Measurements from ENCODE around the gene RGS18. TPM values are rescaled to one million over a fixed set of nuclear protein-coding genes. Genes with fewer than 3 reads are reported as not detected.
A peak's percentile ranks its signal among the peaks of the same experiment; 100 is the strongest.

Gene RGS18, protein sequence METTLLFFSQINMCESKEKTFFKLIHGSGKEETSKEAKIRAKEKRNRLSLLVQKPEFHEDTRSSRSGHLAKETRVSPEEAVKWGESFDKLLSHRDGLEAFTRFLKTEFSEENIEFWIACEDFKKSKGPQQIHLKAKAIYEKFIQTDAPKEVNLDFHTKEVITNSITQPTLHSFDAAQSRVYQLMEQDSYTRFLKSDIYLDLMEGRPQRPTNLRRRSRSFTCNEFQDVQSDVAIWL
- not detected in 2 replicates for total RNA-seq (2011; cell fraction: chromatin; rRNA removed; ENCODE audit: low replicate concordance)
- total RNA-seq (2011; cell fraction: nucleolus; rRNA removed) = not detected in 2 replicates
- not detected in 2 replicates for total RNA-seq (2011; cell fraction: nucleoplasm; rRNA removed)
- total RNA-seq (2014; rRNA removed) (not detected in 2 replicates), total RNA-seq (2014; rRNA removed; fragmentation: Illumina TruSeq; extraction: Trizol) (0.10 TPM in 1 of 2 replicates, not detected in the other), total RNA-seq (2015; rRNA removed; fragmentation: Illumina TruSeq; extraction: Trizol) (0.11 and 0.19 TPM in 2 replicates), total RNA-seq (2021) (not detected in 2 replicates), polyA plus RNA-seq (2011; rRNA removed) (0.06 TPM in 1 of 2 replicates, not detected in the other), polyA plus RNA-seq (2014; fragmentation: Illumina TruSeq; extraction: Trizol) (0.04 and 0.08 TPM in 2 replicates), polyA plus RNA-seq (2014; fragmentation: Nextera tagmentation; extraction: Ambion mirVana) (under 1 TPM in 1 of 2 experiments, not detected in 1; 0.03 TPM), polyA plus RNA-seq (2014; rRNA removed) (not detected in 2 replicates), polyA minus RNA-seq (2011; rRNA and poly(A)+ RNA removed) (0.12 TPM in 1 of 2 replicates, not detected in the other), Bru-seq, nascent RNA (percentile 16 among the genes with signal in this experiment), BruChase-seq, experiment 1, labeled RNA remaining after a 2-hour chase (percentile 12 among the genes with signal in this experiment), BruChase-seq, experiment 2, labeled RNA remaining after a 6-hour chase (percentile 11 among the genes with signal in this experiment)
- 0.03 TPM in 1 of 2 replicates, not detected in the other for polyA plus RNA-seq (2011; cell fraction: cytosol; rRNA removed)
- not detected in 2 replicates for polyA plus RNA-seq (2011; cell fraction: nucleus; rRNA removed)
- 0.07 and 0.09 TPM in 2 replicates for polyA plus RNA-seq (2012)
- polyA minus RNA-seq (2011; cell fraction: cytosol; rRNA and poly(A)+ RNA removed) = not detected in 2 replicates
- polyA minus RNA-seq (2011; cell fraction: nucleus; rRNA and poly(A)+ RNA removed) = 0.22 TPM in 1 of 2 replicates, not detected in the other
- long read RNA-seq, experiment 1 = 0 reads
- long read RNA-seq, experiment 2, partial matches to known transcripts = 0 of 1 reads
- long read RNA-seq, experiment 2, other reads (novel, unspliced or antisense) = 1 of 1 reads
- long read RNA-seq, experiment 3 = 0 reads

DNA sequence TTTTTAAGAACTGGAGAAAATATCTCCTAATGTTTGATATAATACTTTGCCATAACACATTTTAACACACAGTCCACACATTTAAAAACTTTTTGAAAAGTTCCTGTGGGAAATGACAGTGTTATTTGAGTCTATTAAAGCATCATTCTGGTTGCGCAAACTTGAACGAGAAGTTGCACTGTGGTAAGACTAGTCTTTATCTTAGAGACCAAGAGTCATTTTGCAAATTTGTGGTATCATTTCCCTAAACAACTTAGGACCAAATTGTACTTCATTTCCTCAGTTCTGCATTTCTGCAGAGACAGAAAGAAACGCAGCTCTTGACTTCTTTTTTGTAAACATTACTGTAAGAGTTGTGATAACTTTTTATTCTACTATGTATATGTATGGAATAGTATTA is at the start of gene RGS18:
TSS of gene RGS18 (plus strand) at position 282 of the 400 bp plus-strand sequence. CDS start 176 bp downstream, outside the sequence.
- H3K9ac ChIP-seq (ENCODE audit: insufficient read depth in 1 of 2, low read depth in 2 of 2, low read length in 2 of 2) = no peak within 1 kb of the TSS
- no peak within 1 kb of the TSS for H3K27ac ChIP-seq (ENCODE audit: extremely low read depth, low read depth, low read length)
- intact Hi-C loops (cut with micrococcal nuclease) = no loop called here
- 25% methylated on average over 3 of the region's 3 CpGs for WGBS (ENCODE audit: insufficient coverage, low coverage, missing lambda C conversion rate)
- peak within 1 kb of the TSS; percentile 50; the same call in 1 of the 2 replicates for H2AFZ ChIP-seq (ENCODE audit: low read depth, low read length)
- H3K79me2 ChIP-seq (ENCODE audit: control insufficient read depth, insufficient read depth, low read length) = no peaks in the 10 kb centered on the region
- H3K36me3 ChIP-seq (ENCODE audit: control insufficient read depth, insufficient read depth, low read length) = no peaks in the 10 kb centered on the region
- no TSS peak for BruUV-seq (replicated peaks)
- H3K9me1 ChIP-seq (ENCODE audit: control insufficient read depth, insufficient read depth, low read length) = no peaks in the 10 kb centered on the region
- no peaks in the 10 kb centered on the region for H3K4me1 ChIP-seq (replicated peaks in 1 of 2; ENCODE audit: control insufficient read depth in 2 of 2, insufficient read depth in 2 of 2, low read length in 2 of 2)
- no peak within 1 kb of the TSS for H3K4me2 ChIP-seq (ENCODE audit: insufficient read depth, low read length)
- H3K4me3 ChIP-seq = no peak within 1 kb of the TSS
- H3K9me3 ChIP-seq (replicated peaks; ENCODE audit: control insufficient read depth, insufficient read depth, low read depth, low read length) = no peaks in the 10 kb centered on the region; the same call in 1 of the 2 replicates
- ChIA-PET CTCF (ENCODE audit: low intra/inter-chr PET ratio) (no interaction called here), POLR2A (no interaction called here)
- peak in 1 of 4 experiments; percentile 27 for DNase-seq (ENCODE audit: extremely low read depth in 1 of 4, low spot score in 3 of 4)
- ATAC-seq = peak; percentile 56
- no peaks in the 10 kb centered on the region for H3K27me3 ChIP-seq (ENCODE audit: control insufficient read depth in 2 of 2, insufficient read depth in 2 of 2, low read length in 2 of 2)
- in situ Hi-C loops (cut with MboI) = no loop called here
- no peaks in the 10 kb centered on the region for H4K20me1 ChIP-seq (replicated peaks; ENCODE audit: control insufficient read depth, insufficient read depth, low read length)
- FAIRE-seq = no peak
- TF ChIP-seq, protein P1, sequence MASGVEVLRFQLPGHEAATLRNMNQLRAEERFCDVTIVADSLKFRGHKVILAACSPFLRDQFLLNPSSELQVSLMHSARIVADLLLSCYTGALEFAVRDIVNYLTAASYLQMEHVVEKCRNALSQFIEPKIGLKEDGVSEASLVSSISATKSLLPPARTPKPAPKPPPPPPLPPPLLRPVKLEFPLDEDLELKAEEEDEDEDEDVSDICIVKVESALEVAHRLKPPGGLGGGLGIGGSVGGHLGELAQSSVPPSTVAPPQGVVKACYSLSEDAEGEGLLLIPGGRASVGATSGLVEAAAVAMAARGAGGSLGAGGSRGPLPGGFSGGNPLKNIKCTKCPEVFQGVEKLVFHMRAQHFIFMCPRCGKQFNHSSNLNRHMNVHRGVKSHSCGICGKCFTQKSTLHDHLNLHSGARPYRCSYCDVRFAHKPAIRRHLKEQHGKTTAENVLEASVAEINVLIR (CRISPR knock-in tag; IDR thresholded peaks at IDR 0.05) = no peak
- TF ChIP-seq, protein P2, sequence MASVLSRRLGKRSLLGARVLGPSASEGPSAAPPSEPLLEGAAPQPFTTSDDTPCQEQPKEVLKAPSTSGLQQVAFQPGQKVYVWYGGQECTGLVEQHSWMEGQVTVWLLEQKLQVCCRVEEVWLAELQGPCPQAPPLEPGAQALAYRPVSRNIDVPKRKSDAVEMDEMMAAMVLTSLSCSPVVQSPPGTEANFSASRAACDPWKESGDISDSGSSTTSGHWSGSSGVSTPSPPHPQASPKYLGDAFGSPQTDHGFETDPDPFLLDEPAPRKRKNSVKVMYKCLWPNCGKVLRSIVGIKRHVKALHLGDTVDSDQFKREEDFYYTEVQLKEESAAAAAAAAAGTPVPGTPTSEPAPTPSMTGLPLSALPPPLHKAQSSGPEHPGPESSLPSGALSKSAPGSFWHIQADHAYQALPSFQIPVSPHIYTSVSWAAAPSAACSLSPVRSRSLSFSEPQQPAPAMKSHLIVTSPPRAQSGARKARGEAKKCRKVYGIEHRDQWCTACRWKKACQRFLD (CRISPR knock-in tag; IDR thresholded peaks at IDR 0.05) = no peak
- TF ChIP-seq BMI1 (IDR thresholded peaks at IDR 0.05; ENCODE audit: low read length) (no peak), NFE2 (IDR thresholded peaks at IDR 0.05; ENCODE audit: low read depth) (0 out of 2 replicates have a peak, but pooled peaks have one; percentile 5), ZNF121 (CRISPR knock-in tag; conservative IDR thresholded peaks at IDR 0.05) (no peak), RBM22 (IDR thresholded peaks at IDR 0.05; ENCODE audit: low read depth, low read length, poor library complexity, severe bottlenecking) (no peak), MECOM (CRISPR knock-in tag; IDR thresholded peaks at IDR 0.05) (no peak), CEBPG (CRISPR knock-in tag; IDR thresholded peaks at IDR 0.05) (peak; percentile 63; the same call in 1 of the 2 replicates), CEBPG (tag; conservative IDR thresholded peaks at IDR 0.05 in 1 of 2, IDR thresholded peaks at IDR 0.05 in 1 of 2) (peak; percentile 68 to 73), SRSF1 (IDR thresholded peaks at IDR 0.05; ENCODE audit: low read depth, low read length) (no peak), GABPA (tag; conservative IDR thresholded peaks at IDR 0.05; ENCODE audit: low read depth) (no peak)
- TF ChIP-seq, protein P3, sequence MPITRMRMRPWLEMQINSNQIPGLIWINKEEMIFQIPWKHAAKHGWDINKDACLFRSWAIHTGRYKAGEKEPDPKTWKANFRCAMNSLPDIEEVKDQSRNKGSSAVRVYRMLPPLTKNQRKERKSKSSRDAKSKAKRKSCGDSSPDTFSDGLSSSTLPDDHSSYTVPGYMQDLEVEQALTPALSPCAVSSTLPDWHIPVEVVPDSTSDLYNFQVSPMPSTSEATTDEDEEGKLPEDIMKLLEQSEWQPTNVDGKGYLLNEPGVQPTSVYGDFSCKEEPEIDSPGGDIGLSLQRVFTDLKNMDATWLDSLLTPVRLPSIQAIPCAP (CRISPR knock-in tag; IDR thresholded peaks at IDR 0.05; ENCODE audit: borderline replicate concordance) = no peak
- TF ChIP-seq, protein P4, sequence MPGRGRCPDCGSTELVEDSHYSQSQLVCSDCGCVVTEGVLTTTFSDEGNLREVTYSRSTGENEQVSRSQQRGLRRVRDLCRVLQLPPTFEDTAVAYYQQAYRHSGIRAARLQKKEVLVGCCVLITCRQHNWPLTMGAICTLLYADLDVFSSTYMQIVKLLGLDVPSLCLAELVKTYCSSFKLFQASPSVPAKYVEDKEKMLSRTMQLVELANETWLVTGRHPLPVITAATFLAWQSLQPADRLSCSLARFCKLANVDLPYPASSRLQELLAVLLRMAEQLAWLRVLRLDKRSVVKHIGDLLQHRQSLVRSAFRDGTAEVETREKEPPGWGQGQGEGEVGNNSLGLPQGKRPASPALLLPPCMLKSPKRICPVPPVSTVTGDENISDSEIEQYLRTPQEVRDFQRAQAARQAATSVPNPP (IDR thresholded peaks at IDR 0.05; ENCODE audit: borderline replicate concordance, insufficient read depth, insufficient read length) = no peak
